Loucy (cell line): Measurements from ENCODE around the gene IL17RD.

Source experiments
- EZH2phosphoT487 ChIP-seq: fragments of 200-600 bp; IDR thresholded peaks from 2 replicates; pipeline ENCODE4 v1.6.1; 2018; ENCODE audit warnings: antibody characterized with exemption, mild to moderate bottlenecking, moderate library complexity, borderline replicate concordance
- TF ChIP-seq, protein P1 (sequence below): fragments of 200-600 bp; sonication (generic); conservative IDR thresholded peaks from 2 replicates; pipeline ENCODE4 v1.5.1; 2014; ENCODE audit warnings: mild to moderate bottlenecking, antibody characterized with exemption, low read length

DNA sequence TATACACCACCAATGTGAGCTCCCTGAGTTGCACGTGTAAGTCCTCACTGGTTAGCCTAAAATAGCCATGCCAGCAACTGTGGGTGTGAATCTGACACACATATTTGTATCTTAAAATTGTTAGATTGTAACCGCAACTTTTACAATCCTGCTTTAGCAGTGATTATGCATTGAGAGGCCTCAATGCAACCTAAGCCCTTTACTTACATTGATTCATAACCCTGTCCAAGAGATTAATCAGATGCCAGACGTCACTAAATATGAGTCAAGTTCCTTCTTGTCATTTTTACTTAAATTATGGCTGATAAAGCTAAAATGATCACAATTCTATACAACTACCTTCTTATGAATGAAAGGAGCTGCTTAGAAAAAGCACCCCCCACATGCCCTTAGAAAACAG, 46.9 kb downstream of the IL17RD start:
- TF ChIP-seq, protein P1, sequence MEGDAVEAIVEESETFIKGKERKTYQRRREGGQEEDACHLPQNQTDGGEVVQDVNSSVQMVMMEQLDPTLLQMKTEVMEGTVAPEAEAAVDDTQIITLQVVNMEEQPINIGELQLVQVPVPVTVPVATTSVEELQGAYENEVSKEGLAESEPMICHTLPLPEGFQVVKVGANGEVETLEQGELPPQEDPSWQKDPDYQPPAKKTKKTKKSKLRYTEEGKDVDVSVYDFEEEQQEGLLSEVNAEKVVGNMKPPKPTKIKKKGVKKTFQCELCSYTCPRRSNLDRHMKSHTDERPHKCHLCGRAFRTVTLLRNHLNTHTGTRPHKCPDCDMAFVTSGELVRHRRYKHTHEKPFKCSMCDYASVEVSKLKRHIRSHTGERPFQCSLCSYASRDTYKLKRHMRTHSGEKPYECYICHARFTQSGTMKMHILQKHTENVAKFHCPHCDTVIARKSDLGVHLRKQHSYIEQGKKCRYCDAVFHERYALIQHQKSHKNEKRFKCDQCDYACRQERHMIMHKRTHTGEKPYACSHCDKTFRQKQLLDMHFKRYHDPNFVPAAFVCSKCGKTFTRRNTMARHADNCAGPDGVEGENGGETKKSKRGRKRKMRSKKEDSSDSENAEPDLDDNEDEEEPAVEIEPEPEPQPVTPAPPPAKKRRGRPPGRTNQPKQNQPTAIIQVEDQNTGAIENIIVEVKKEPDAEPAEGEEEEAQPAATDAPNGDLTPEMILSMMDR: no peak
- no peak for TF ChIP-seq EZH2phosphoT487
